Measurements from ENCODE around the gene FNDC5. TPM values are rescaled to one million over a fixed set of nuclear protein-coding genes. Genes with fewer than 3 reads are reported as not detected.
A peak's percentile ranks its signal among the peaks of the same experiment; 100 is the strongest.

The FNDC5 gene
- total and polyA plus RNA-seq, 2 of the 13 experiments (the other 11 are each of a cell fraction or from before 2014, with no cell fraction given), result 1.4 to 3.1 TPM

DNA sequence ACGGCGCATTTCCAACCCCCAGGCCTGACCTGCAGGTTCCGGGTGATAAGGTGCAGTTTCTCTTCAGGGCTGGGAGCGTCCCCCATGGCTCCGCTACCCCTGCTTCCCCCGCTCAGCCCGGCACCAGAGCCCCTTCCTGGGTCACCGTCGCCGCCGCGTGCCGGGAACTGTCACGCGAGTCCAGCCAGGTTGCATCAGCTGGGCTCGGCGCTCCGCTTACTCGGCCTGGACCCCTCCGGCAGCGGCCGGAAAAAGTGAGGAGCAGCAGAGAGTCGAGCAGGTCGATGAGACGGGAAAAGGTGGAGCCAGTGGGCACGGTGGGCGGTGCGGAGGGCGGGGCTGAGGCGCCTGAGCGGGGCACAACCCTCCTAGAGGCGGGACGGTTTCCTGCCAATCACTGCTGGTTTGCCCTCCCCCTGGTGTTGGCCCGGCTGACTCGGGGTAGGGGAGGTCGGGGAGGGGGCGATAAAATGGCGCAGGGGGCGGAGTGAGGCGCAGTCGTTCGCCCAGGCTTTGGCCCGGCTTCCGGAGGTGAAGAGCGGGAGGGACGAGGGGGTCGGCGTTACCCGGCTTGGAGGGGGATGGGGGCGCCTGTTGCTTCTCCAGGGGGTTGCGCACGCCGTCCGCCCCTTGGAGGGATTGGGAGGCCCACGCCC, 53.4 kb downstream of the FNDC5 start, which contains the start of the genes S100PBP and YARS1 (continued):
- TF ChIP-seq, protein P1, sequence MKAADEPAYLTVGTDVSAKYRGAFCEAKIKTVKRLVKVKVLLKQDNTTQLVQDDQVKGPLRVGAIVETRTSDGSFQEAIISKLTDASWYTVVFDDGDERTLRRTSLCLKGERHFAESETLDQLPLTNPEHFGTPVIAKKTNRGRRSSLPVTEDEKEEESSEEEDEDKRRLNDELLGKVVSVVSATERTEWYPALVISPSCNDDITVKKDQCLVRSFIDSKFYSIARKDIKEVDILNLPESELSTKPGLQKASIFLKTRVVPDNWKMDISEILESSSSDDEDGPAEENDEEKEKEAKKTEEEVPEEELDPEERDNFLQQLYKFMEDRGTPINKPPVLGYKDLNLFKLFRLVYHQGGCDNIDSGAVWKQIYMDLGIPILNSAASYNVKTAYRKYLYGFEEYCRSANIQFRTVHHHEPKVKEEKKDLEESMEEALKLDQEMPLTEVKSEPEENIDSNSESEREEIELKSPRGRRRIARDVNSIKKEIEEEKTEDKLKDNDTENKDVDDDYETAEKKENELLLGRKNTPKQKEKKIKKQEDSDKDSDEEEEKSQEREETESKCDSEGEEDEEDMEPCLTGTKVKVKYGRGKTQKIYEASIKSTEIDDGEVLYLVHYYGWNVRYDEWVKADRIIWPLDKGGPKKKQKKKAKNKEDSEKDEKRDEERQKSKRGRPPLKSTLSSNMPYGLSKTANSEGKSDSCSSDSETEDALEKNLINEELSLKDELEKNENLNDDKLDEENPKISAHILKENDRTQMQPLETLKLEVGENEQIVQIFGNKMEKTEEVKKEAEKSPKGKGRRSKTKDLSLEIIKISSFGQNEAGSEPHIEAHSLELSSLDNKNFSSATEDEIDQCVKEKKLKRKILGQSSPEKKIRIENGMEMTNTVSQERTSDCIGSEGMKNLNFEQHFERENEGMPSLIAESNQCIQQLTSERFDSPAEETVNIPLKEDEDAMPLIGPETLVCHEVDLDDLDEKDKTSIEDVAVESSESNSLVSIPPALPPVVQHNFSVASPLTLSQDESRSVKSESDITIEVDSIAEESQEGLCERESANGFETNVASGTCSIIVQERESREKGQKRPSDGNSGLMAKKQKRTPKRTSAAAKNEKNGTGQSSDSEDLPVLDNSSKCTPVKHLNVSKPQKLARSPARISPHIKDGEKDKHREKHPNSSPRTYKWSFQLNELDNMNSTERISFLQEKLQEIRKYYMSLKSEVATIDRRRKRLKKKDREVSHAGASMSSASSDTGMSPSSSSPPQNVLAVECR (CRISPR knock-in tag; IDR thresholded peaks at IDR 0.05; ENCODE audit: borderline replicate concordance), result peak; percentile 99
- TF ChIP-seq ZNF446 (CRISPR knock-in tag; IDR thresholded peaks at IDR 0.05), result peak; percentile 77
- TF ChIP-seq, protein P2, sequence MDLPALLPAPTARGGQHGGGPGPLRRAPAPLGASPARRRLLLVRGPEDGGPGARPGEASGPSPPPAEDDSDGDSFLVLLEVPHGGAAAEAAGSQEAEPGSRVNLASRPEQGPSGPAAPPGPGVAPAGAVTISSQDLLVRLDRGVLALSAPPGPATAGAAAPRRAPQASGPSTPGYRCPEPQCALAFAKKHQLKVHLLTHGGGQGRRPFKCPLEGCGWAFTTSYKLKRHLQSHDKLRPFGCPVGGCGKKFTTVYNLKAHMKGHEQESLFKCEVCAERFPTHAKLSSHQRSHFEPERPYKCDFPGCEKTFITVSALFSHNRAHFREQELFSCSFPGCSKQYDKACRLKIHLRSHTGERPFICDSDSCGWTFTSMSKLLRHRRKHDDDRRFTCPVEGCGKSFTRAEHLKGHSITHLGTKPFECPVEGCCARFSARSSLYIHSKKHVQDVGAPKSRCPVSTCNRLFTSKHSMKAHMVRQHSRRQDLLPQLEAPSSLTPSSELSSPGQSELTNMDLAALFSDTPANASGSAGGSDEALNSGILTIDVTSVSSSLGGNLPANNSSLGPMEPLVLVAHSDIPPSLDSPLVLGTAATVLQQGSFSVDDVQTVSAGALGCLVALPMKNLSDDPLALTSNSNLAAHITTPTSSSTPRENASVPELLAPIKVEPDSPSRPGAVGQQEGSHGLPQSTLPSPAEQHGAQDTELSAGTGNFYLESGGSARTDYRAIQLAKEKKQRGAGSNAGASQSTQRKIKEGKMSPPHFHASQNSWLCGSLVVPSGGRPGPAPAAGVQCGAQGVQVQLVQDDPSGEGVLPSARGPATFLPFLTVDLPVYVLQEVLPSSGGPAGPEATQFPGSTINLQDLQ (CRISPR knock-in tag; IDR thresholded peaks at IDR 0.05), result no peak; the same call in 1 of the 2 replicates
- TF ChIP-seq, protein P3, sequence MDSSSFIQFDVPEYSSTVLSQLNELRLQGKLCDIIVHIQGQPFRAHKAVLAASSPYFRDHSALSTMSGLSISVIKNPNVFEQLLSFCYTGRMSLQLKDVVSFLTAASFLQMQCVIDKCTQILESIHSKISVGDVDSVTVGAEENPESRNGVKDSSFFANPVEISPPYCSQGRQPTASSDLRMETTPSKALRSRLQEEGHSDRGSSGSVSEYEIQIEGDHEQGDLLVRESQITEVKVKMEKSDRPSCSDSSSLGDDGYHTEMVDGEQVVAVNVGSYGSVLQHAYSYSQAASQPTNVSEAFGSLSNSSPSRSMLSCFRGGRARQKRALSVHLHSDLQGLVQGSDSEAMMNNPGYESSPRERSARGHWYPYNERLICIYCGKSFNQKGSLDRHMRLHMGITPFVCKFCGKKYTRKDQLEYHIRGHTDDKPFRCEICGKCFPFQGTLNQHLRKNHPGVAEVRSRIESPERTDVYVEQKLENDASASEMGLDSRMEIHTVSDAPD (CRISPR knock-in tag; IDR thresholded peaks at IDR 0.05), result 0 out of 2 replicates have a peak, but pooled peaks have one; percentile 81
- TF ChIP-seq RELA (CRISPR knock-in tag; IDR thresholded peaks at IDR 0.05), result peak; percentile 78; the same call in 1 of the 2 replicates
- peak; percentile 88 for TF ChIP-seq ZMYM4 (CRISPR knock-in tag; IDR thresholded peaks at IDR 0.05)
- TF ChIP-seq, protein P4, sequence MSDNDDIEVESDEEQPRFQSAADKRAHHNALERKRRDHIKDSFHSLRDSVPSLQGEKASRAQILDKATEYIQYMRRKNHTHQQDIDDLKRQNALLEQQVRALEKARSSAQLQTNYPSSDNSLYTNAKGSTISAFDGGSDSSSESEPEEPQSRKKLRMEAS (IDR thresholded peaks at IDR 0.05), result peak; percentile 99
- TF ChIP-seq NCOA1 (CRISPR knock-in tag; IDR thresholded peaks at IDR 0.05), result no peak
- peak; percentile 81 for TF ChIP-seq ZNF543 (CRISPR knock-in tag; IDR thresholded peaks at IDR 0.05)
- no peak for TF ChIP-seq ZNF382 (CRISPR knock-in tag; IDR thresholded peaks at IDR 0.05; ENCODE audit: borderline replicate concordance)
- TF ChIP-seq HNRNPK (IDR thresholded peaks at IDR 0.05; ENCODE audit: low read depth, low read length, poor library complexity, severe bottlenecking), result peak; percentile 91
- TF ChIP-seq, protein P5, sequence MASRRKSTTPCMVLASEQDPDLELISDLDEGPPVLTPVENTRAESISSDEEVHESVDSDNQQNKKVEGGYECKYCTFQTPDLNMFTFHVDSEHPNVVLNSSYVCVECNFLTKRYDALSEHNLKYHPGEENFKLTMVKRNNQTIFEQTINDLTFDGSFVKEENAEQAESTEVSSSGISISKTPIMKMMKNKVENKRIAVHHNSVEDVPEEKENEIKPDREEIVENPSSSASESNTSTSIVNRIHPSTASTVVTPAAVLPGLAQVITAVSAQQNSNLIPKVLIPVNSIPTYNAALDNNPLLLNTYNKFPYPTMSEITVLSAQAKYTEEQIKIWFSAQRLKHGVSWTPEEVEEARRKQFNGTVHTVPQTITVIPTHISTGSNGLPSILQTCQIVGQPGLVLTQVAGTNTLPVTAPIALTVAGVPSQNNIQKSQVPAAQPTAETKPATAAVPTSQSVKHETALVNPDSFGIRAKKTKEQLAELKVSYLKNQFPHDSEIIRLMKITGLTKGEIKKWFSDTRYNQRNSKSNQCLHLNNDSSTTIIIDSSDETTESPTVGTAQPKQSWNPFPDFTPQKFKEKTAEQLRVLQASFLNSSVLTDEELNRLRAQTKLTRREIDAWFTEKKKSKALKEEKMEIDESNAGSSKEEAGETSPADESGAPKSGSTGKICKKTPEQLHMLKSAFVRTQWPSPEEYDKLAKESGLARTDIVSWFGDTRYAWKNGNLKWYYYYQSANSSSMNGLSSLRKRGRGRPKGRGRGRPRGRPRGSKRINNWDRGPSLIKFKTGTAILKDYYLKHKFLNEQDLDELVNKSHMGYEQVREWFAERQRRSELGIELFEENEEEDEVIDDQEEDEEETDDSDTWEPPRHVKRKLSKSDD (CRISPR knock-in tag; IDR thresholded peaks at IDR 0.05; ENCODE audit: low read depth), result peak; percentile 83; the same call in 1 of the 2 replicates
- peak; percentile 94 for TF ChIP-seq BORCS8-MEF2B (CRISPR knock-in tag; IDR thresholded peaks at IDR 0.05)
- peak; percentile 72; the same call in 1 of the 2 replicates for TF ChIP-seq TAF1 (CRISPR knock-in tag; IDR thresholded peaks at IDR 0.05)
- TF ChIP-seq, protein P6, sequence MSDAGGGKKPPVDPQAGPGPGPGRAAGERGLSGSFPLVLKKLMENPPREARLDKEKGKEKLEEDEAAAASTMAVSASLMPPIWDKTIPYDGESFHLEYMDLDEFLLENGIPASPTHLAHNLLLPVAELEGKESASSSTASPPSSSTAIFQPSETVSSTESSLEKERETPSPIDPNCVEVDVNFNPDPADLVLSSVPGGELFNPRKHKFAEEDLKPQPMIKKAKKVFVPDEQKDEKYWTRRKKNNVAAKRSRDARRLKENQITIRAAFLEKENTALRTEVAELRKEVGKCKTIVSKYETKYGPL (CRISPR knock-in tag; IDR thresholded peaks at IDR 0.05), result peak; percentile 54; the same call in 1 of the 2 replicates
- no peak for TF ChIP-seq ZNF567 (CRISPR knock-in tag; IDR thresholded peaks at IDR 0.05; ENCODE audit: borderline replicate concordance)
